Mesenchymal stem cell (in vitro differentiated cells and primary cell): ENCODE results near the gene FARP1.

Experiments used
- DNase-seq: peaks from one replicate; pipeline ENCODE4 v3.0.0-alpha.2; 2013
- H2AFZ ChIP-seq: one replicate; pipeline ENCODE4 v1.6.1; 2013; ENCODE audit warnings: low read depth, mild to moderate bottlenecking, control low read depth, inconsistent platforms, low read length, moderate library complexity
- H2AK5ac ChIP-seq: 2 replicates; pipeline ENCODE4 v1.6.1; 2013; ENCODE audit warnings: low read length, moderate library complexity, mild to moderate bottlenecking, inconsistent platforms; ENCODE audit not compliant: severe bottlenecking
- H2BK120ac ChIP-seq: one replicate; pipeline ENCODE4 v1.6.1; 2013; ENCODE audit warnings: low read depth, mild to moderate bottlenecking, inconsistent platforms, low read length, moderate library complexity
- H2BK12ac ChIP-seq, 2 experiments: one replicate each; pipeline ENCODE4 v1.6.1; 2013; ENCODE audit warnings: inconsistent platforms in 2 of 2, low read length in 2 of 2, mild to moderate bottlenecking in 2 of 2, moderate library complexity in 2 of 2, control low read depth in 1 of 2
- H2BK15ac ChIP-seq: one replicate; pipeline ENCODE4 v1.6.1; 2013; ENCODE audit warnings: mild to moderate bottlenecking, low read depth, inconsistent platforms; ENCODE audit not compliant: poor library complexity, severe bottlenecking
- H2BK5ac ChIP-seq: 2 replicates; pipeline ENCODE4 v1.6.1; 2013; ENCODE audit warnings: low read depth, mild to moderate bottlenecking, low read length, control low read depth, inconsistent platforms; ENCODE audit not compliant: poor library complexity, severe bottlenecking
- H3K14ac ChIP-seq, 2 experiments: one replicate each; pipeline ENCODE4 v1.6.1; 2013; ENCODE audit warnings: inconsistent platforms in 2 of 2, low read length in 2 of 2, control low read depth in 1 of 2, mild to moderate bottlenecking in 1 of 2, moderate library complexity in 1 of 2
- H3K18ac ChIP-seq, 2 experiments: one replicate each; pipeline ENCODE4 v1.6.1; 2013; ENCODE audit warnings: inconsistent platforms in 2 of 2, low read length in 2 of 2, control low read depth in 1 of 2, low read depth in 1 of 2, mild to moderate bottlenecking in 1 of 2
- H3K23ac ChIP-seq, 2 experiments: one replicate each; pipeline ENCODE4 v1.6.1; 2013; ENCODE audit warnings: inconsistent platforms in 2 of 2, low read length in 2 of 2, mild to moderate bottlenecking in 2 of 2, moderate library complexity in 2 of 2, control low read depth in 1 of 2
- H3K27ac ChIP-seq: 2 replicates; pipeline ENCODE4 v1.5.1; 2013; ENCODE audit warnings: mild to moderate bottlenecking, moderate library complexity, low read length, control low read depth, inconsistent platforms; ENCODE audit not compliant: poor library complexity, severe bottlenecking
- H3K27me3 ChIP-seq, 2 experiments: 2 replicates each; pipeline versions ENCODE4 v1.6.1 to v1.7.0; 2013; ENCODE audit warnings: low read length in 2 of 2, mild to moderate bottlenecking in 2 of 2, moderate library complexity in 2 of 2, control low read depth in 1 of 2, inconsistent platforms in 1 of 2; ENCODE audit not compliant: control insufficient read depth in 1 of 2, insufficient read depth in 1 of 2
- H3K36me3 ChIP-seq, 2 experiments: 2 replicates each; pipeline versions ENCODE4 v1.6.1 to v1.7.0; 2013; ENCODE audit warnings: low read length in 2 of 2, control low read depth in 1 of 2, inconsistent platforms in 1 of 2, low read depth in 1 of 2, mild to moderate bottlenecking in 1 of 2; ENCODE audit not compliant: insufficient read depth in 2 of 2, control insufficient read depth in 1 of 2
- H3K4ac ChIP-seq, 2 experiments: one replicate each; pipeline ENCODE4 v1.6.1; 2013; ENCODE audit warnings: inconsistent platforms in 2 of 2, low read length in 2 of 2, mild to moderate bottlenecking in 2 of 2, moderate library complexity in 2 of 2, control low read depth in 1 of 2, low read depth in 1 of 2
- H3K4me1 ChIP-seq: 2 replicates; pipeline ENCODE4 v1.6.1; 2013; ENCODE audit warnings: low read depth, low read length, control low read depth; ENCODE audit not compliant: control insufficient read depth, insufficient read depth
- H3K4me2 ChIP-seq: 2 replicates; pipeline ENCODE4 v1.6.1; 2013; ENCODE audit warnings: low read length, mild to moderate bottlenecking, inconsistent platforms; ENCODE audit not compliant: poor library complexity, severe bottlenecking
- H3K4me3 ChIP-seq, 2 experiments: 2 replicates each; pipeline versions ENCODE4 v1.5.1 to v1.7.0; 2013; ENCODE audit warnings: low read length in 2 of 2, mild to moderate bottlenecking in 2 of 2, control low read depth in 1 of 2, low read depth in 1 of 2; ENCODE audit not compliant: insufficient read depth in 1 of 2
- H3K79me1 ChIP-seq: replicated peaks from 2 replicates; pipeline ENCODE4 v1.6.1; 2013; ENCODE audit warnings: mild to moderate bottlenecking, control low read depth, low read length, inconsistent platforms; ENCODE audit not compliant: poor library complexity, severe bottlenecking
- H3K9ac ChIP-seq: 2 replicates; pipeline ENCODE4 v1.7.0; 2013; ENCODE audit warnings: mild to moderate bottlenecking, low read length, moderate library complexity
- H3K9me3 ChIP-seq: 2 replicates; pipeline ENCODE4 v1.7.0; 2013; ENCODE audit warnings: mild to moderate bottlenecking, low read length; ENCODE audit not compliant: control insufficient read depth
- H4K8ac ChIP-seq: one replicate; pipeline ENCODE4 v1.6.1; 2013; ENCODE audit warnings: inconsistent platforms, mild to moderate bottlenecking, low read length, moderate library complexity
- H4K91ac ChIP-seq: one replicate; pipeline ENCODE4 v1.6.1; 2013; ENCODE audit warnings: mild to moderate bottlenecking, low read length, inconsistent platforms
- WGBS: methylation state at CpG from one replicate; pipeline ENCODE4 v1.1.7; 2013; ENCODE audit warnings: mixed read lengths; 5-methylcytosine and 5-hydroxymethylcytosine counted together

FARP1 gene

DNA sequence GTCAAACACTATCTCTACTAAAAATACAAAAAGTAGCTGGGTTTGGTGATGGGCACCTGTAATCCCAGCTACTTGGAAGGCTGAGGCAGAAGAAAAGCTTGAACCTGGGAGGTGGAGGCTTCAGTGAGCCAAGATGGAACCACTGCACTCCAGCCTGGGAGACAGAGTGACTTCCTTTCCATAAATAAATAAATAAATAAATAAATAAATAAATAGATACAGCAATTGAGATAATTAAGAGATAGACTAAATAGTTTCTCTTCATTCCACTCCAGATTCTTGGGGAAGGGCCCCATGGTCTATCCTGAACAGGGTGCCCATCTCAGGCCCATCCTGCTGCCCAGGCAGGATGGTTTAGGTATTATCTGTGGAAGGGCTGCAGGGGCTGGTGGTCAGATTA is 24.0 kb upstream of the FARP1 start:
- Histone ChIP-seq H3K14ac (peak overlapping the region in 1 of 2 experiments; percentile 51), H3K27me3 (no peaks in the 10 kb centered on the region), H3K36me3 (no peaks in the 10 kb centered on the region), H2AK5ac (no peak overlapping the region), H3K4me3 (no peak overlapping the region), H3K9ac (no peak overlapping the region), H3K4me2 (no peak overlapping the region), H3K4me1 (no peaks in the 10 kb centered on the region), H3K9me3 (peaks cover 5% of the 10 kb centered on the region), H4K91ac (no peak overlapping the region), H4K8ac (no peak overlapping the region), H3K23ac (no peak overlapping the region), H2BK12ac (no peak overlapping the region), H3K4ac (no peak overlapping the region), H3K27ac (no peak overlapping the region), H2BK5ac (no peak overlapping the region), H2AFZ (no peak overlapping the region), H2BK120ac (no peak overlapping the region), H3K79me1 (no peaks in the 10 kb centered on the region), H2BK15ac (no peak overlapping the region), H3K18ac (no peak overlapping the region)
- DNase-seq: no peak

DNA sequence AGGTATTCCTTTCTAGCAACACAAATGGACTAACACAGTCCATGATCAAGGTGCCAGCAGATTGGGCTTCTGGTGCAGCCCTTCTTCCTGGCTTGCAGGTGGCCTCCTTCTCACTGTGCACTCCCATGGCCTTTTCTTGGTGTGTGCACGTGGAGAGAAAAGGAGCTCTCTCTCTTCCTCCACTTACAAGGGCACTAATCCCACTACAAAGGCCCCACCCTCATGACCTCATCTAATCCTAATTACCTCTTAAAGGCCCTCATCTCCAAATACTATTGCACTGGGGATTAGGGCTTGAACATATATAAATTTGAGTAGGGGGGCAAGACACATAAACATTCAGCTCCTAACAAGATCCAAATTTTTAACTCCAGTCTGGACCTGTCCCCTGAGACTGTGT is 19.7 kb upstream of the FARP1 start:
- Histone ChIP-seq H2BK5ac (no peak overlapping the region), H3K18ac (no peak overlapping the region), H3K27me3 (no peaks in the 10 kb centered on the region), H3K4ac (no peak overlapping the region), H3K4me3 (no peak overlapping the region), H2BK15ac (no peak overlapping the region), H3K23ac (no peak overlapping the region), H4K8ac (no peak overlapping the region), H2AFZ (no peak overlapping the region), H2BK120ac (no peak overlapping the region), H3K14ac (no peak overlapping the region), H3K4me1 (no peaks in the 10 kb centered on the region), H3K27ac (no peak overlapping the region), H2AK5ac (no peak overlapping the region), H3K9me3 (peaks cover 5% of the 10 kb centered on the region), H4K91ac (no peak overlapping the region), H3K36me3 (no peaks in the 10 kb centered on the region), H3K79me1 (no peaks in the 10 kb centered on the region), H3K4me2 (no peak overlapping the region), H2BK12ac (no peak overlapping the region), H3K9ac (no peak overlapping the region)
- no peak for DNase-seq
- WGBS: no CpG with 5 or more reads among the region's 1 CpG

- no peaks in the 10 kb centered on the region for H3K9me3 ChIP-seq
- no peak overlapping the region for H2BK12ac ChIP-seq
- H3K27ac ChIP-seq: no peak overlapping the region
- no peaks in the 10 kb centered on the region for H3K36me3 ChIP-seq
- DNase-seq: no peak
- H2BK5ac ChIP-seq: no peak overlapping the region
- WGBS: 88% methylated on average over 5 of the region's 5 CpGs
- no peaks in the 10 kb centered on the region for H3K4me1 ChIP-seq
- no peak overlapping the region for H3K4ac ChIP-seq
- no peaks in the 10 kb centered on the region for H3K27me3 ChIP-seq
- no peak overlapping the region for H2AFZ ChIP-seq
- no peak overlapping the region for H4K91ac ChIP-seq
- H3K18ac ChIP-seq: no peak overlapping the region
- no peak overlapping the region for H3K23ac ChIP-seq
- no peak overlapping the region for H2AK5ac ChIP-seq
- H3K79me1 ChIP-seq: no peaks in the 10 kb centered on the region
- H3K9ac ChIP-seq: no peak overlapping the region
- no peak overlapping the region for H4K8ac ChIP-seq
- H3K4me2 ChIP-seq: no peak overlapping the region
- H2BK15ac ChIP-seq: no peak overlapping the region
- no peak overlapping the region for H3K14ac ChIP-seq
- no peak overlapping the region for H3K4me3 ChIP-seq
- H2BK120ac ChIP-seq: no peak overlapping the region
Observed at GRCh38 chr13:98129059-98129746, 13.7 kb upstream of the FARP1 start.

- no peak overlapping the region for H3K18ac ChIP-seq
- H3K4me2 ChIP-seq: no peak overlapping the region
- no peak overlapping the region for H2BK15ac ChIP-seq
- H3K27me3 ChIP-seq: no peaks in the 10 kb centered on the region
- WGBS: 67% methylated on average over 2 of the region's 3 CpGs
- H3K4ac ChIP-seq: no peak overlapping the region
- H3K4me3 ChIP-seq: no peak overlapping the region
- H3K79me1 ChIP-seq: no peaks in the 10 kb centered on the region
- H2BK120ac ChIP-seq: no peak overlapping the region
- no peak overlapping the region for H3K14ac ChIP-seq
- H2AK5ac ChIP-seq: no peak overlapping the region
- no peak overlapping the region for H2BK5ac ChIP-seq
- no peak overlapping the region for H3K27ac ChIP-seq
- no peaks in the 10 kb centered on the region for H3K9me3 ChIP-seq
- no peaks in the 10 kb centered on the region for H3K4me1 ChIP-seq
- no peak overlapping the region for H4K8ac ChIP-seq
- H4K91ac ChIP-seq: no peak overlapping the region
- H3K36me3 ChIP-seq: no peaks in the 10 kb centered on the region
- H2AFZ ChIP-seq: no peak overlapping the region
- H2BK12ac ChIP-seq: no peak overlapping the region
- H3K23ac ChIP-seq: no peak overlapping the region
- DNase-seq: no peak
- no peak overlapping the region for H3K9ac ChIP-seq
Observed at GRCh38 chr13:98133946-98134345, 8.9 kb upstream of the FARP1 start.
